Measurements from ENCODE around the gene ACO2. TPM values are rescaled to one million over a fixed set of nuclear protein-coding genes. Genes with fewer than 3 reads are reported as not detected.

ACO2 gene
- total and polyA plus RNA-seq, 2 of the 13 experiments (the other 11 are each of a cell fraction or from before 2014, with no cell fraction given), result 19.2 to 45.6 TPM

DNA sequence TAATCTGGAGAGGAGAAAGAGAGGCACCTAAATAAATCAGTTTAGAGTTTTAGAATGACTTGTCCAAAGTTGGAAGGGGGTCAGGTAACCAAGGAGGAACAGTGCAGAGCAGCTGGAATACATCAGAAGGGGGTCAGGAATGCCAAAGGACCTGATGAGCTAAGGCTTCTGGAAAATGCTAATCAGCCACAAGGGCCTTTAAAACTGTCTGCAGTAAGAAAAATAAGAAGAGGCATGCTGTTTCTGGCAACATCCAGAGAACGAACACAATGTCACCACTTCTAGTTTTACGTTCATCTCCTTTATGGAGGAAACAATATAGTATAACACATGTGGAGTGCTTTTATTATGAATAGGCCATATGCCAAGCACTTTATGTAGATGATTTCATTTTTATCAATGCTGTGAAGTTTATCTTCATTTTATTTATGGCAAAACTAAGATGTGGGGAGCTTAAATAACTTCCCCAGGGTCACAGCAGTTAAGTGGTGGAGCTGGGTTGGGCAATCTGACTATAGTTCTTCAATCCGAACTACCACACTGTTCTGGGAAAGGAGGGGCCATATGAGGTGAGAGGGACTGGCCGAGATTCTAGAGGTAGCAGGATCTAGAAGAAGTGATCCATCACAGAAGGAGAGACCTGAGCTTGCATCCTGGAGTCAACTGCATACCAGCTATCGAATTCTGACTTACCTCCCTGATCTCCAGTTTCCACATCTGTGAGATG is 22.6 kb downstream of the ACO2 start:
- Histone ChIP-seq H3K9ac (ENCODE audit: insufficient read depth, low read depth, low read length) (no peak overlapping the region), H3K4me2 (ENCODE audit: low read depth, low read length) (no peak overlapping the region), H3K4me3 (replicated peaks in 1 of 3; ENCODE audit: insufficient read depth in 1 of 3, low read depth in 2 of 3, low read length in 3 of 3) (no peak overlapping the region), H3K36me3 (replicated peaks in 1 of 2; ENCODE audit: control insufficient read depth in 1 of 2, insufficient read depth in 2 of 2, low read length in 2 of 2) (peaks cover 0 to 3% of the 10 kb centered on the region in 2 experiments; a peak in 1 of 5 replicates), H3K79me2 (ENCODE audit: insufficient read depth, low read length) (peaks cover 67% of the 10 kb centered on the region), H3K27me3 (ENCODE audit: control insufficient read depth in 1 of 2, insufficient read depth in 2 of 2, low read length in 2 of 2) (no peaks in the 10 kb centered on the region), H3K9me3 (ENCODE audit: low read length) (no peaks in the 10 kb centered on the region), H3K27ac (ENCODE audit: extremely low read length, insufficient read depth, low read length) (no peak overlapping the region), H3K4me1 (ENCODE audit: insufficient read depth, low read length) (peaks cover 27% of the 10 kb centered on the region), H4K20me1 (ENCODE audit: insufficient read depth, low read length) (peaks cover 7% of the 10 kb centered on the region), H2AFZ (ENCODE audit: low read length) (no peak overlapping the region)
- DNase-seq (ENCODE audit: low spot score), result no peak
- intact Hi-C loops (cut with micrococcal nuclease; ENCODE audit: unreplicated experiment) (no loop called here), in situ Hi-C loops (cut with HindIII; ENCODE audit: extremely low pct_ligation_motif_present, low pct_unique_long_range_greater_than_20kb) (no loop called here)
- no peak for TF ChIP-seq ZNF329 (CRISPR knock-in tag; IDR thresholded peaks at IDR 0.05; ENCODE audit: low read depth)
- TF ChIP-seq, protein P1, sequence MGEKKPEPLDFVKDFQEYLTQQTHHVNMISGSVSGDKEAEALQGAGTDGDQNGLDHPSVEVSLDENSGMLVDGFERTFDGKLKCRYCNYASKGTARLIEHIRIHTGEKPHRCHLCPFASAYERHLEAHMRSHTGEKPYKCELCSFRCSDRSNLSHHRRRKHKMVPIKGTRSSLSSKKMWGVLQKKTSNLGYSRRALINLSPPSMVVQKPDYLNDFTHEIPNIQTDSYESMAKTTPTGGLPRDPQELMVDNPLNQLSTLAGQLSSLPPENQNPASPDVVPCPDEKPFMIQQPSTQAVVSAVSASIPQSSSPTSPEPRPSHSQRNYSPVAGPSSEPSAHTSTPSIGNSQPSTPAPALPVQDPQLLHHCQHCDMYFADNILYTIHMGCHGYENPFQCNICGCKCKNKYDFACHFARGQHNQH (CRISPR knock-in tag; IDR thresholded peaks at IDR 0.05), result no peak
- no peak for TF ChIP-seq CEBPG (CRISPR knock-in tag; IDR thresholded peaks at IDR 0.05)
- no peak for TF ChIP-seq FOXA3 (CRISPR knock-in tag; IDR thresholded peaks at IDR 0.05)
- TF ChIP-seq, protein P2, sequence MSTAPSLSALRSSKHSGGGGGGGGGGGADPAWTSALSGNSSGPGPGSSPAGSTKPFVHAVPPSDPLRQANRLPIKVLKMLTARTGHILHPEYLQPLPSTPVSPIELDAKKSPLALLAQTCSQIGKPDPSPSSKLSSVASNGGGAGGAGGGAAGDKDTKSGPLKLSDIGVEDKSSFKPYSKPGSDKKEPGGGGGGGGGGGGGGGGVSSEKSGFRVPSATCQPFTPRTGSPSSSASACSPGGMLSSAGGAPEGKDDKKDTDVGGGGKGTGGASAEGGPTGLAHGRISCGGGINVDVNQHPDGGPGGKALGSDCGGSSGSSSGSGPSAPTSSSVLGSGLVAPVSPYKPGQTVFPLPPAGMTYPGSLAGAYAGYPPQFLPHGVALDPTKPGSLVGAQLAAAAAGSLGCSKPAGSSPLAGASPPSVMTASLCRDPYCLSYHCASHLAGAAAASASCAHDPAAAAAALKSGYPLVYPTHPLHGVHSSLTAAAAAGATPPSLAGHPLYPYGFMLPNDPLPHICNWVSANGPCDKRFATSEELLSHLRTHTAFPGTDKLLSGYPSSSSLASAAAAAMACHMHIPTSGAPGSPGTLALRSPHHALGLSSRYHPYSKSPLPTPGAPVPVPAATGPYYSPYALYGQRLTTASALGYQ (CRISPR knock-in tag; IDR thresholded peaks at IDR 0.05), result no peak
- TF ChIP-seq, protein P3, sequence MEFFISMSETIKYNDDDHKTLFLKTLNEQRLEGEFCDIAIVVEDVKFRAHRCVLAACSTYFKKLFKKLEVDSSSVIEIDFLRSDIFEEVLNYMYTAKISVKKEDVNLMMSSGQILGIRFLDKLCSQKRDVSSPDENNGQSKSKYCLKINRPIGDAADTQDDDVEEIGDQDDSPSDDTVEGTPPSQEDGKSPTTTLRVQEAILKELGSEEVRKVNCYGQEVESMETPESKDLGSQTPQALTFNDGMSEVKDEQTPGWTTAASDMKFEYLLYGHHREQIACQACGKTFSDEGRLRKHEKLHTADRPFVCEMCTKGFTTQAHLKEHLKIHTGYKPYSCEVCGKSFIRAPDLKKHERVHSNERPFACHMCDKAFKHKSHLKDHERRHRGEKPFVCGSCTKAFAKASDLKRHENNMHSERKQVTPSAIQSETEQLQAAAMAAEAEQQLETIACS (CRISPR knock-in tag; IDR thresholded peaks at IDR 0.05), result no peak
- TF ChIP-seq ATAD3A (CRISPR knock-in tag; IDR thresholded peaks at IDR 0.05), result no peak
- TF ChIP-seq, protein P4, sequence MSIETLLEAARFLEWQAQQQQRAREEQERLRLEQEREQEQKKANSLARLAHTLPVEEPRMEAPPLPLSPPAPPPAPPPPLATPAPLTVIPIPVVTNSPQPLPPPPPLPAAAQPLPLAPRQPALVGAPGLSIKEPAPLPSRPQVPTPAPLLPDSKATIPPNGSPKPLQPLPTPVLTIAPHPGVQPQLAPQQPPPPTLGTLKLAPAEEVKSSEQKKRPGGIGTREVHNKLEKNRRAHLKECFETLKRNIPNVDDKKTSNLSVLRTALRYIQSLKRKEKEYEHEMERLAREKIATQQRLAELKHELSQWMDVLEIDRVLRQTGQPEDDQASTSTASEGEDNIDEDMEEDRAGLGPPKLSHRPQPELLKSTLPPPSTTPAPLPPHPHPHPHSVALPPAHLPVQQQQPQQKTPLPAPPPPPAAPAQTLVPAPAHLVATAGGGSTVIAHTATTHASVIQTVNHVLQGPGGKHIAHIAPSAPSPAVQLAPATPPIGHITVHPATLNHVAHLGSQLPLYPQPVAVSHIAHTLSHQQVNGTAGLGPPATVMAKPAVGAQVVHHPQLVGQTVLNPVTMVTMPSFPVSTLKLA (IDR thresholded peaks at IDR 0.05), result no peak
- TF ChIP-seq TBP (CRISPR knock-in tag; IDR thresholded peaks at IDR 0.05), result no peak
- TF ChIP-seq PLRG1 (conservative IDR thresholded peaks at IDR 0.05), result no peak
- no peak for ATAC-seq
- CTCF ChIA-PET (ENCODE audit: low intra/inter-chr PET ratio, low total read pairs), result no interaction called here
- POLR2A ChIA-PET, result no interaction called here
- WGBS (ENCODE audit: low lambda C conversion rate), result 97% methylated on average over 5 of the region's 5 CpGs
- no peak for FAIRE-seq
- no TSS peak for BruUV-seq (replicated peaks)

All from HepG2 (cell line).